ENCODE measurements around the gene BSPRY.
"Not testable (repeated sequence)": the region's sequence is repeated elsewhere in the genome, so short reads cannot be mapped to it uniquely, and the experiment has no call there.

Gene BSPRY

GRCh38 chr9:113398796-113399195, 49.5 kb downstream of the BSPRY start:
- no peak for DNase-seq

- no peak for DNase-seq
Observed at GRCh38 chr9:113399646-113400200, 50.4 kb downstream of the BSPRY start.

- peak; percentile 100 for DNase-seq
Observed at GRCh38 chr9:113401027-113401792, 51.9 kb downstream of the BSPRY start, which contains the start of gene ALAD. Gene ALAD, minus strand, starts transcription at chr9:113401284. Its CDS starts 7,725 bp downstream, at chr9:113393559.

- DNase-seq, result no peak
Observed at GRCh38 chr9:113403646-113404045, 54.3 kb downstream of the BSPRY start.

- DNase-seq, result not testable (repeated sequence)
Observed at GRCh38 chr9:113406353-113406752, 57.0 kb downstream of the BSPRY start.

- DNase-seq, result peak; percentile 62
Observed at GRCh38 chr9:113406873-113407511, 57.7 kb downstream of the BSPRY start.

GRCh38 chr9:113409481-113409880, 60.1 kb downstream of the BSPRY start:
- DNase-seq, result no peak

GRCh38 chr9:113409883-113410206, 60.5 kb downstream of the BSPRY start:
- DNase-seq, result no peak

GRCh38 chr9:113410207-113410864, 61.0 kb downstream of the BSPRY start, which contains the start of the genes C9orf43 and POLE3:
Gene C9orf43, plus strand, starts transcription at chr9:113410747. Its CDS starts 2,747 bp downstream, at chr9:113413494.
Gene POLE3, minus strand, starts transcription at chr9:113410675. Its CDS starts 382 bp downstream, at chr9:113410293.
- peak; percentile 97 for DNase-seq

GRCh38 chr9:113416149-113416721, 66.9 kb downstream of the BSPRY start:
- DNase-seq, result no peak

- DNase-seq, result no peak
Observed at GRCh38 chr9:113417370-113417769, 68.0 kb downstream of the BSPRY start.
